Erythroblast (primary cell): ENCODE measurements around the gene CHTF18.

Experiments used
- GATA1 ChIP-seq: IDR thresholded peaks from 2 replicates; pipeline ENCODE4 v1.6.1; 2011; ENCODE audit warnings: low read depth, mild to moderate bottlenecking, control low read depth, low read length, moderate library complexity
- POLR2A ChIP-seq: IDR thresholded peaks from 2 replicates; pipeline ENCODE4 v1.6.1; 2011; ENCODE audit warnings: mild to moderate bottlenecking, low read length

DNA sequence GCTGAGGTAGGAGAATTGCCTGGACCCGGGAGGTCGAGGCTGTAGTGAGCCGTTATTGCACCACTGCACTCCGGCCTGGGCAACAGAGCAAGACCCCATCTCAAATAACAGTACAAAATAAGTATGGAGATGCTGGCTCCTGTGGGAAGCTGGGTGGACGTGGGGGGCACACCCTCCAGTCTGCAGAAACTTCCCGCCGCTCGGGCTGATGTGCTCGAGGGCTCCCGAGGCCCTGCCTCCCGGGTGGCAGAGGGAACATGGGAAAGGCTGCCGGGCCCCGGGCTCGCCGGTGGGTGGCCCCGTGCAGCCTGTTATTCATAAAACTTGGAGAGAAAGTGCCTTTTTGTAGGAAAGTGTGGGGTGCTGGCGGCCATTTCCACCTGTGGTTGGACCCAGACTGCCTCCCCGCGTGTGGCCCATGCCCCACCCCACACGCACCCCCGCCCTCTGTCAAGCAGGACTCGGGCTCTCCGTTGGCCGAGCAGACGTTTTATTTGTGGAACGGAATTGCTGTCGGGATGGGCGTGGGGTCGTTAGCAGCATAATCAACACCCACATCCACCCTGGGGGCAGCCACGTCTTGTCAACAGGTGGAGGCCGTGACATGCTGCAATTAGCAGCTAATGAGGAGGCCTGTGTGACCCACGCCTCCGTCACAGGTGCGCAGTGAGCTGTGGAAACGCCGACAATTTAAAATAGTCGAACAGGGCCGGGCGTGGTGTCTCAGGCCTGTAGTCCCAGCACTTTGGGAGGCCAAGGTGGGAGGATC lies 40.3 kb upstream of the CHTF18 start:
- no peak for TF ChIP-seq POLR2A
- no peak for TF ChIP-seq GATA1
